Nucleus accumbens (tissue), 56 donors: ENCODE data around the gene KMT2C.
"Not testable (repeated sequence)": the region's sequence is repeated elsewhere in the genome, so short reads cannot be mapped to it uniquely, and the experiment has no call there.

ENCODE experiments used
- DNase-seq, 56 donors: peaks; one replicate each; lab custom pipeline; 2025; lab: John Stamatoyannopoulos, UW

KMT2C gene

GRCh38 chr7:152442330-152442835 lies 6.6 kb upstream of the KMT2C start:
- DNase-seq = no peak

- not testable (repeated sequence) for DNase-seq
Observed at GRCh38 chr7:152441810-152442209, 6.0 kb upstream of the KMT2C start.

DNA sequence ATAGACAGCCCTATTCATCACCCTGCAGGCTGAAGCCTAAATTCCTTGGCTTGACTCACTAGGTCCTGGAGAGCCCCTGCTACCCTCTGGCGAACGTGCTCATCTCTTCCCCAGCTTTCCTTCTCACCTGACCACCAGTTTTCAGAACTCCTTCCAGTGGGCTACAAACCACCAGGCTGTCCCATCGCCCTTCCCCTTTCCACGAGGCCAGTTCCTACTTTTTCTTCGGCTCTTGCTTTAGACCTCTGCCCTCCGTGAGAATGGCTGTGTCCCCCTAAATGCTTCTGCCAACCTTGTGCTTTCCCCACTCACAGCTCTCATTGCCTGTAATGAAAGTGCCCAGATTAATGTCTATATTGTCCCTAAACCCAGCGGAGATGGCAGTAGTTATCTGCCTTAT lies 5.4 kb upstream of the KMT2C start:
- DNase-seq = not testable (repeated sequence)

GRCh38 chr7:152438017-152438416 lies 2.2 kb upstream of the KMT2C start:
- not testable (repeated sequence) for DNase-seq

GRCh38 chr7:152436931-152437575 lies 1.2 kb upstream of the KMT2C start:
- not testable (repeated sequence) for DNase-seq

DNA sequence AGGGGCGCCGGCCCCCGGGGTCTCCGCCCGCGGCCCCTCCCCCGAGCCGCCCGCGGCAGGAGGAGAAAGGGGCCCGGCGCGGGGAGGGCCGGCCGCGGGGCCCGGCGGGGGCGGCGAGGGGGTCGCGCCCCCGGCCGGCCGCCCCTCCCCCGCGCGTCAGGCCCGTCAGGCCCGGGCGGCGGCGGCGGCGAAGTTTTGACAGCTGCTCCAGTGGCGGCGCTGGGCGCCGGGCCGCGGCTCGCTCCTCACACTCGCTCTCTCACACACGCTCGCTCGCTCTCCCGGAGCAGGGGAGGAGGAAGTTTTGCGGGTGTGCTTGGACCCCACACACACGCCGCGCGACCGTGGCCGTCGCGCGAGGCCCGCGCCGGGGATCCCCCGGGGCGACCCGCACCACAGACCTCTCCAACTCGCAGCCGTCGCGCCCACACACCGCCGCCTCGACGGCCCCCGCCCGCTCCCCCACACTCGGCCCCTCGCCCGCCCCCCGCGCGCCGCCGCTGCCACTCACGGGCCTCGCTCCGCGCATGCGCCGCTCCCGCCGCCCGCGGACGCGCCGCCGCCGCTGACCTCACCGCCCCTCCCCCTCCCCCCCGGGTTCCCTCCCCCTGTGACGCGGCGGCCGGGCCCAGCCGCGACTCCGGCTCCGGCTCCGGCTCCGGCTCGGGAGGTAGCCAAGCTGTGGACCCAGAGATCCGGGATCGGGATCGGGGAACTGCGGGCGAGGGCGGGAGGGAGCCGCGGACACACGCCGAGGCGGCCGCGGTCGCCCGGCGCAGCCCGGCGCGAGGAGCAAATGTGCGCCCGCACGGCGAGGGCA lies 518 bp upstream of the KMT2C start:
- peak; percentile 28 to 94 (median 88) for DNase-seq

DNA sequence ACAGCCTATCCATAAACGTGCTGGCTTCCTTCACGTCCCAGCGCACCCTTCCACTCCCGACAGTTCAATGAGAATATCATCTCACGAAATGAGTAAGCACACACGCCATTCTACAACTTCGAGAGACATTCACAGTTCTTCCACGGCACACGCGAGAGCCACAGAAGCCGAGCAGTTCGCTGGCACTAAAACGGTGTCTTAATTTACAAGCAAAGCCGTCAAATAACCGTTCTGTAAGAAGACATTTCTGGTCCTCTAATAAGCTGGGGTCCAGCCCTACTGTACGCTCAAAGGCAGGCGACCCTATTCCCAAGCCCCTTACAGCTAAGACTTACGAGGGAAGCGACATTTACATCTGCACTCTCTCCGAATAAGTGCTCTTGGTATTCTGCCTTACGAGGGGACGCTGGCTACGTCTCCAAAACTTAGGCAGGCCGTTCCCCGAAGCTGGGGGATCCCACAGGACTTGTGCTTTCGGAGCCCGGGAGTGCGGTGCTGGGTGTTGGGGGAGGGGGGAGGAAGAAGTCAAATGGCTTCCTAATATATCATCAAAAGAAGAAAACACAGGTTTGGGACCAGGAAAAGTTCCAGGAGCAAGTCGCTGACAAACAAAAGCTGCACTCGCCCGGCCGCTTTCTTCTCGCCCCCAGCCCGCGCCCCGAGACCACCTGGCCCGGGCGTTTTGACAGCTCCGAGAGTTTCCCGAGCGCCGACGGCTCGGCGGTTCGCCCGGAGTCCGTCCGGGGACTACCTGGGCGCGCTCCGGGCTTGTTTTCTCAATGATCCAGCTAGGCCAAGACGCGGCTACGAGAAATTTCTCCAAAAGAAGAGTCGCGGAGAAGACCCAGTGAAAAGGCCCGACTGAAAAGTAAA lies 1.1 kb downstream of the KMT2C start:
- peak in 16 of 56 donors; percentile 4 to 70 (median 38) for DNase-seq

DNA sequence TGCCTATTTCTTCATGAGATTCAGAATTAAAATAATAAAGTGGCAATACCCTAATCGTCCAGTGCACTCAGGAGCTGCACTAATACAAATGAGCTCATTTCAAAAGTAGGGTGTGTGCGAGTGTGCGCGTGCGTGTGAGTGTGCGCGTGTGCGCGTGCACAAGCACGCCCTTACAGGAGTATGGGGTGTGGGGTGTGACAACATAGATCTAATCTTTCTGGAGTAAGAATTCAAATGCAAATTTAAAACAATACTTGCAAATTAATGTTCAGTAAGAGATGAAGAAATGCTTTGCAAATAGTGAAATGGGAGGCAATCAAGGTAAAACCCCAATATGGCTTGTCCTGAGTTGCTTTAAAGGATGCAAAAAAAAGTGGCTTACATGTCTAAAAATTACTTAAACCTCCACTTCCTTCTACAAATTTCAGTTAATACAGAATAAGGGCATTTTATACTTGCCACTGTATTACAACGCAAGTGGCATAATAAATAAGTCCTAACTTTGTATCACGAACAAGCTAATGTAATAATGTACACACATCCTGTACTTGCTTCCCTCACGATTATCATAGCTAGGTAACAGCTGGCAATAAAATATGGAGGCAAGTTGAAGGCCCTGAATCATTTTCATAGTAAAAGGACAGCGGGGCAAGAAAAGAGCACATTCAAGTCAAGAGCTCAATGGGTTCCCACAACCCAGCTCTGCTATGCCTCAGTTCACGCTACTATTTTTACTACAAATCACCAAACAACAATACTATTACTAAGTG lies 1.9 kb downstream of the KMT2C start:
- DNase-seq = not testable (repeated sequence)

GRCh38 chr7:152432735-152433134 lies 3.1 kb downstream of the KMT2C start:
- not testable (repeated sequence) for DNase-seq

DNA sequence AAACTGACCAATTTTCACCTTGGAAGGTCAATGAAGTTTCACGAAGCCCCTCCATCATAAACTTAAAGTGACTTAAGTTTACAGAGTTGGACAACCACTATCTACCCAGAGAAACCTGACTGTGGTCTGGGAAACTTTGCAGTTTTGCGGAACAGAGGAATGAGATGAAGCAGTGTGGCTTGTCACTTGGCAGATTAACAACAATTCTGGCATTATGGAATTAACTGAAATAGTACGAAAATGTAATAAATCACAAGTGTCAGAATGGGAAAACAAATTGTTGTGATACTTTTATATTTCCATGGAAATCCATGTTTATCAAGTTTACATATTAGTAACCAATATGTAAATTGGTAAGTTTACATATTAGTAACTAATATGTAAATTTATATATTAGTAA lies 4.9 kb downstream of the KMT2C start:
- DNase-seq = no peak

GRCh38 chr7:152430118-152430517 lies 5.7 kb downstream of the KMT2C start:
- not testable (repeated sequence) for DNase-seq

GRCh38 chr7:152424348-152425108 lies 11.3 kb downstream of the KMT2C start:
- no peak for DNase-seq

GRCh38 chr7:152423991-152424347 lies 11.8 kb downstream of the KMT2C start:
- no peak for DNase-seq

DNA sequence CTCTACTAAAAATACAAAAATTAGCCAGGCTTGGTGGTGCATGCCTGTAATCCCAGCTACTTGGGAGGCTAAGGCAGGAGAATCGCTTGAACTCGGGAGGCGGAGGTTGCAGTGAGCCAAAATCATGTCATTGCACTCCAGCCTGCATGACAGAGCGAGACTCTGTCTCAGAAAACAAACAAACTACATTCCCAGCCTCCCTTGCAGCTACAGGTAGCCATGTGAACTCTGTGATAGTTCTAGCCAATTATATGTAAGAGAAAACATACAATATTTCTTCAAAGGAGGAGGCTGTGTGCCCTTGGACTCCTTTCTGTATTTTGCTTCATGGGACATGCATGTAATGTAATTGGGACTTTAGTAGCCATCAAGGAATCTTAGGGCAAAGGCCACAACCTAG lies 12.6 kb downstream of the KMT2C start:
- DNase-seq = not testable (repeated sequence)

- not testable (repeated sequence) for DNase-seq
Observed at GRCh38 chr7:152420950-152421349, 14.9 kb downstream of the KMT2C start.

- DNase-seq = no peak
Observed at GRCh38 chr7:152419473-152420429, 16.1 kb downstream of the KMT2C start.

DNA sequence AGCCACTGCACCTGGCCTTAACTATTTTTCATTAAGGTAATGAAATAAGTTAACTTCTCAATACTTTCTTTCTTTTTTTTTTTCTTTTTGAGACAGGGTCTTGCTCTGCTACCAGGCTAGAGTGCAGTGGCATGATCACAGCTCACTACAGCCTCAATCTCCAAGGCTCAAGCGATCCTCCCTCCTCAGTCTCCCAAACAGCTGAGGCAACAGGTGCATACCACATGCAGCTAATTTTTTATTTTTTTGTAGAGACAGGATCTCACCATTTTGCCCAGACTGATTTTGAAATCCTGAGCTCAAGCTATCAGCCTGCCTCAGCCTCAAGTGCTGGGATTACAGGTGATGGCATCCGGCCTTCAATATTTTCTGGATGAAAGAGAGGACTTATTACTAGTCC lies 21.0 kb downstream of the KMT2C start:
- DNase-seq = no peak

DNA sequence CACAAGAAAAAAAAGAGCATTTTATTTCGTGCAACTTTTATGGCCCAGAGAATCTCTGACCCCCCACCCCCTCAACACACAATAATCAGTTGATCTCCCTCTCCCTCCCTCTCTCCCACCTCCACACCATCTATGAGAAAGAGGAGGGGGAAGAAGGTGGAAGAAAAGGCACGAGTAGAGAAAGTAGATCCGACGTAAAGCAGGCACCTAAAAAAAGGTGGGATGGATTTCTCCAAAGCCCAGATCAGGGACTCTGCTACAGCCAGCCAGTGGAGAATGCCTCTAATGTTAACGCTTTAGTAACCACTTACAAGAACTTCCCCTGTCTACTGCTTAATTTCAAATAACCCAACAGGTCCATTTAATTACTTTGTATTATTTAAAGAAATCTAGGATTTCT lies 24.4 kb downstream of the KMT2C start:
- no peak for DNase-seq
